ENCODE data around the gene EPC2. TPM values are rescaled to one million over a fixed set of nuclear protein-coding genes. Genes with fewer than 3 reads are reported as not detected.
"Not testable (repeated sequence)": the region's sequence is repeated elsewhere in the genome, so short reads cannot be mapped to it uniquely, and the experiment has no call there.

Gene EPC2
- total RNA-seq, 1 donor from 2014 or later, result 39.3 TPM

DNA sequence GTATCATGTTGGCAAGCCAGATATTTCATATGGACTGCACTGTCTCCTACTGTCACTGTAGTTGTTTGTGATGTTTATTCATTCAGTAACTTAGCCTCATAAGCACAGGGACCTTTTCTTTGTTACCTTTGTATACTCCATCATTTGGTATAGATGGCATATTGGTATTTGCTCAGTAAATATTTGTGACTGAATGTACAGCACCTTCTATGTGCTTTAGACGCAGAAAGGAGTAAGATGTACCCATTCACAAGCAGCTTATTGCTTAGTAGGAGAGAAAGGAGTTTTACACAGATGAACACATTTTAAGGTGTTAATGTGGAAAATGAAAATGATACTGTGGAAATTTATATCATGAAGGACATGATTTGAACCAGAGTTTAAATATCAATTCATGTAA is 12.0 kb downstream of the EPC2 start:
- Histone ChIP-seq H4K20me1 (ENCODE audit: low read depth) (peaks cover 85% of the 10 kb centered on the region), H3K79me2 (ENCODE audit: low read depth) (peaks cover 100% of the 10 kb centered on the region), H3K4me1 (peaks cover 13% of the 10 kb centered on the region), H3K9ac (no peak overlapping the region), H3K27me3 (no peaks in the 10 kb centered on the region), H3K9me3 (ENCODE audit: low read depth) (no peaks in the 10 kb centered on the region), H3K4me3 (no peak overlapping the region), H3F3A (ENCODE audit: low read depth) (no peaks in the 10 kb centered on the region), H3K36me3 (no peaks in the 10 kb centered on the region), H2AFZ (replicated peaks) (no peak overlapping the region), H3K27ac (no peak overlapping the region), H3K4me2 (no peak overlapping the region)
- Mint-ChIP-seq H3K4me1 (peaks cover 3% of the 10 kb centered on the region), H3K36me3 (peaks cover 3% of the 10 kb centered on the region), H3K27me3 (ENCODE audit: insufficient read depth, low read depth) (no peaks in the 10 kb centered on the region), H3K9me3 (peaks cover 11% of the 10 kb centered on the region), H3K27ac (no peak overlapping the region), H3K4me3 (no peak overlapping the region)
- no peak for DNase-seq (ENCODE audit: low spot score)
- no peak for TF ChIP-seq EZH2phosphoT487 (IDR thresholded peaks at IDR 0.05)
- TF ChIP-seq, protein P1, sequence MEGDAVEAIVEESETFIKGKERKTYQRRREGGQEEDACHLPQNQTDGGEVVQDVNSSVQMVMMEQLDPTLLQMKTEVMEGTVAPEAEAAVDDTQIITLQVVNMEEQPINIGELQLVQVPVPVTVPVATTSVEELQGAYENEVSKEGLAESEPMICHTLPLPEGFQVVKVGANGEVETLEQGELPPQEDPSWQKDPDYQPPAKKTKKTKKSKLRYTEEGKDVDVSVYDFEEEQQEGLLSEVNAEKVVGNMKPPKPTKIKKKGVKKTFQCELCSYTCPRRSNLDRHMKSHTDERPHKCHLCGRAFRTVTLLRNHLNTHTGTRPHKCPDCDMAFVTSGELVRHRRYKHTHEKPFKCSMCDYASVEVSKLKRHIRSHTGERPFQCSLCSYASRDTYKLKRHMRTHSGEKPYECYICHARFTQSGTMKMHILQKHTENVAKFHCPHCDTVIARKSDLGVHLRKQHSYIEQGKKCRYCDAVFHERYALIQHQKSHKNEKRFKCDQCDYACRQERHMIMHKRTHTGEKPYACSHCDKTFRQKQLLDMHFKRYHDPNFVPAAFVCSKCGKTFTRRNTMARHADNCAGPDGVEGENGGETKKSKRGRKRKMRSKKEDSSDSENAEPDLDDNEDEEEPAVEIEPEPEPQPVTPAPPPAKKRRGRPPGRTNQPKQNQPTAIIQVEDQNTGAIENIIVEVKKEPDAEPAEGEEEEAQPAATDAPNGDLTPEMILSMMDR (IDR thresholded peaks at IDR 0.05), result no peak
- TF ChIP-seq EZH2 (IDR thresholded peaks at IDR 0.05), result no peak

DNA sequence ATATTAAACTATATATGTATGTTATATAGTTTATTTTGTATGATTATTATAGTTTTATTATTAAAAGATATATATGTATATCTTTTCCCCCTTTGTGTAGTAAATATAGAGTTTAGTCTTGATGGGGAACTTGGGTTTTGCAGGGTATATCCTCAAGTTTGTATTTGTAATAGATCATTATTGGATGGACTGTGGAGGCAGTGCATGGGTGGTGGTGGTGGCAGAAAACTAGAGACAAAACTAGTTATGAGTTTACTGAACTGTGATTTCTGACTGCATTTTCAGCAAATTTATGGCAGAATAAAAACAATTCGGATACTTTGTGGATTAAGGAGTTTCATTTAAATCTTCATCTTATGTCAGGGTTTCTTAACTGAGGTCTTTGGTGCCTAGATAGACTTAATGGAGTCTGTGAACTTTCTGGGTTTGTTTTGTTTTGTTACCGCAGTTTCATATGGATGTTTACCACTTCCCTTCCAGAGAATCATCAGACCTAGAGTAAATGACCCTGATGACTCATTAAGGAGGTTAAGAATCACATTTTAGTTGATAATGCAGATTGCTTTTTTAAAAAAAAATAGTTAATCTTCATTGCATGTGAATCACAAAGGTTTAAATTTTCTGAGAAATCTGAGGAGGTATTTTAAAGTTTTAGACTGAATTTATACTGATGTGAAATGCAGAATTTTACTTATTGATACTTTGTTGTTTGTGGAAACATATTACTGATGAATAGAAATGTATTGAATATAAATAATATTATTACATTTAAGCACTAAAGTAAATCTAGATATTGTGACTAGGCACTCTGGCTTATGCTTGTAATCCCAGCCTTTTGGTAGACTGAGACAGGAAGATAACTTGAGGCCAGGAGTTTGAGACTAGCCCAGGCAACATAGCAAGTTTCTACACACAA is 14.5 kb downstream of the EPC2 start:
- Histone ChIP-seq H3K9me3 (ENCODE audit: low read depth) (no peaks in the 10 kb centered on the region), H3F3A (ENCODE audit: low read depth) (no peaks in the 10 kb centered on the region), H3K27ac (no peak overlapping the region), H2AFZ (replicated peaks) (no peak overlapping the region), H3K79me2 (ENCODE audit: low read depth) (peaks cover 100% of the 10 kb centered on the region), H3K36me3 (no peaks in the 10 kb centered on the region), H3K4me2 (no peak overlapping the region), H3K9ac (no peak overlapping the region), H3K4me3 (no peak overlapping the region), H3K27me3 (no peaks in the 10 kb centered on the region), H3K4me1 (no peaks in the 10 kb centered on the region), H4K20me1 (ENCODE audit: low read depth) (peaks cover 65% of the 10 kb centered on the region)
- DNase-seq (ENCODE audit: low spot score), result no peak
- TF ChIP-seq EZH2phosphoT487 (IDR thresholded peaks at IDR 0.05), result no peak
- no peak for TF ChIP-seq EZH2 (IDR thresholded peaks at IDR 0.05)
- TF ChIP-seq, protein P1 (IDR thresholded peaks at IDR 0.05), result no peak
- peaks cover 7% of the 10 kb centered on the region for H3K36me3 Mint-ChIP-seq
- H3K27me3 Mint-ChIP-seq (ENCODE audit: insufficient read depth, low read depth), result no peaks in the 10 kb centered on the region
- H3K4me3 Mint-ChIP-seq, result no peak overlapping the region
- no peak overlapping the region for H3K27ac Mint-ChIP-seq
- peaks cover 14% of the 10 kb centered on the region for H3K9me3 Mint-ChIP-seq
- H3K4me1 Mint-ChIP-seq, result no peaks in the 10 kb centered on the region

DNA sequence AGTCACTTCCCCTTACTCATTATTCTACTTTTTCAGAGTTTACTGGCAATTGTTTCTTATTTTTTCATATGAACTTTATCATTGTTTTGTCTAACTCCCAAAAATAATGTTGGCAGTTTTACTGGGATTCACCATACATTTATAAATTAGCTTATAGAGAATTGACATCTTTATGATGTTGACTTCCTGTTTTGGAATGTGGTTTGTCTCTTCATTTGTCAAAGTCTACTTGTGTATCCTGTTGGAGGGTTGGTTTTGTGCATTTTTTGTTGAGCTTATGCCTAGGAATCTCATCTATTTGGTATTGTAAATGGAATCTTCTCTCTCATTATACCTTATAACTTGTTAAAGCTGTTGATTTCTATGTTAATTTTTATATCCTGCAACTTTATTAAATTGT is 16.4 kb downstream of the EPC2 start:
- Histone ChIP-seq H3F3A (ENCODE audit: low read depth) (no peaks in the 10 kb centered on the region), H3K9me3 (ENCODE audit: low read depth) (no peaks in the 10 kb centered on the region), H3K4me1 (no peaks in the 10 kb centered on the region), H3K4me2 (no peak overlapping the region), H3K79me2 (ENCODE audit: low read depth) (peaks cover 100% of the 10 kb centered on the region), H3K27ac (no peak overlapping the region), H3K4me3 (no peak overlapping the region), H3K9ac (no peak overlapping the region), H3K36me3 (no peaks in the 10 kb centered on the region), H3K27me3 (no peaks in the 10 kb centered on the region), H2AFZ (replicated peaks) (no peak overlapping the region), H4K20me1 (ENCODE audit: low read depth) (peaks cover 65% of the 10 kb centered on the region)
- DNase-seq (ENCODE audit: low spot score), result no peak
- Mint-ChIP-seq H3K36me3 (peaks cover 7% of the 10 kb centered on the region), H3K4me3 (no peak overlapping the region), H3K4me1 (no peaks in the 10 kb centered on the region), H3K27ac (no peak overlapping the region), H3K27me3 (ENCODE audit: insufficient read depth, low read depth) (no peaks in the 10 kb centered on the region), H3K9me3 (peaks cover 14% of the 10 kb centered on the region)
- no peak for TF ChIP-seq EZH2phosphoT487 (IDR thresholded peaks at IDR 0.05)
- no peak for TF ChIP-seq EZH2 (IDR thresholded peaks at IDR 0.05)
- TF ChIP-seq, protein P1 (IDR thresholded peaks at IDR 0.05), result no peak

DNA sequence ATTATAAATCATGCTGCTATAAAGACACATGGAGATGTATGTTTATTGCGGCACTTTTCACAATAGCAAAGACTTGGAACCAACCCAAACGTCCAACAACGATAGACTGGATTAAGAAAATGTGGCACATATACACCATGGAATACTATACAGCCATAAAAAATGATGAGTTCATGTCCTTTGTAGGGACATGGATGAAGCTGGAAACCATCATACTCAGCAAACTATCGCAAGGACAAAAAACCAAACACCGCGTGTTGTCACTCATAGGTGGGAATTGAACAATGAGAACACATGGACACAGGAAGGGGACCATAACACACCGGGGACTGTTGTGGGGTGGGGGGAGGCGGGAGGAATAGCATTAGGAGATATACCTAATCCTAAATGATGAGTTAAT is 17.8 kb downstream of the EPC2 start:
- not testable (repeated sequence) for H3K4me3 ChIP-seq; H3K27ac Mint-ChIP-seq; H3K4me1 ChIP-seq; H3K27ac ChIP-seq; H3K36me3 Mint-ChIP-seq; H3K9ac ChIP-seq; H2AFZ ChIP-seq (replicated peaks); H3K27me3 ChIP-seq; H3K4me2 ChIP-seq; H3K36me3 ChIP-seq; H3K27me3 Mint-ChIP-seq (ENCODE audit: insufficient read depth, low read depth); DNase-seq (ENCODE audit: low spot score); H3K4me1 Mint-ChIP-seq; H3K4me3 Mint-ChIP-seq; H3K9me3 ChIP-seq (ENCODE audit: low read depth); H3F3A ChIP-seq (ENCODE audit: low read depth)
- peaks cover 14% of the 10 kb centered on the region for H3K9me3 Mint-ChIP-seq
- peaks cover 65% of the 10 kb centered on the region for H4K20me1 ChIP-seq (ENCODE audit: low read depth)
- peaks cover 100% of the 10 kb centered on the region for H3K79me2 ChIP-seq (ENCODE audit: low read depth)
